ENCODE measurements around the gene TRIM43.
"Not testable (repeated sequence)": the region's sequence is repeated elsewhere in the genome, so short reads cannot be mapped to it uniquely, and the experiment has no call there.

The TRIM43 gene

GRCh38 chr2:95591701-95592100 lies at the start of gene TRIM43:
Gene TRIM43 (plus strand): TSS chr2:95592001. CDS start chr2:95594024, 2,023 bp downstream.
- DNase-seq (ENCODE audit: low read depth), result not testable (repeated sequence)

DNA sequence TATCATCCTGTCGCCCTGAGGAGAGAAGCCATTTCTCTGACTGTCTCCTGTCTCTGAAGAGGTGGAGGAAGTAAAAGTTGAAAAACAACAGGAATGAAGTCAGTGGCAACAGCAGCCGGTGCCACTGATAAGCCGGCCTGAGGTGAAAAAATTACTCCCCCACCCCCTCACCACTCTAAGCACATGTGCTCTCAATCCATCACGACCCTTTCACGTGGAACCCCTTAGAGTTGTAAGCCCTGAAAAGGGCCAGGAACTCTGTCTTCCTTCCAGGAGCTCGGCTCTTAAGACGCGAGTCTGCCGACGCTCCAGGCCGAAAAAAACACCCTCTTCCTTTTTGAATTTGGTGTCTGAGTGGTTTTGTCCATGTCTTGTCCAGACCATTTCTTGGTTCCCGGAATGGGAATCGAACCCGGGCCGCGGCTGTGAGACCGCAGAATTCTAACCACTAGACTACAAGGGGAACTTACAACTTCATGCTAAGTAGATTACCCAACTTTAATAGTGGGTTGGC lies 40.7 kb upstream of the TRIM43 start:
- DNase-seq (ENCODE audit: low read depth), result no peak

DNA sequence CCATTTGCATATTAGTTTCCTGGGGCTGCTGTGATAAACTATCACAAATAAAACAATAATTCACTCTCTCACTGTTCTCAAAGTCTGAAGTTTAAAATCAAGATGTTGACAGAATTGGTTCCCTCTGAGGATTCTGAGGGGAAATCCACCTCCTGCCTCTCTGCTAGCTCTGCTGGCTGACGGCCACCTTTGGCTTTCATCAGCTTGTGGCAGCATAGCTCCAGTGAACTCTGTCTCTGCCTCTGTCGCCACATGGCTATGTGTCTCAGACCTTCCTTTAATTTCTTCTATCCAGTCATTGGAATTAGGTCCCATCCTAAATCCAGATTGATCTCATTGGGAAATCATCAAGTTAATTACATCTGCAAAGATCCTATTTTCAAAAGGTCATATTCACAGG lies 38.9 kb upstream of the TRIM43 start:
- DNase-seq (ENCODE audit: low read depth), result no peak

GRCh38 chr2:95569170-95569569 lies 22.6 kb upstream of the TRIM43 start:
- DNase-seq (ENCODE audit: low read depth), result no peak

GRCh38 chr2:95573866-95574265 lies 17.9 kb upstream of the TRIM43 start:
- no peak for DNase-seq (ENCODE audit: low read depth)

GRCh38 chr2:95574506-95574905 lies 17.3 kb upstream of the TRIM43 start:
- DNase-seq (ENCODE audit: low read depth), result no peak

- no peak for DNase-seq (ENCODE audit: low read depth)
These were observed 15.9 kb upstream of the TRIM43 start for GRCh38 chr2:95575857-95576256.

DNA sequence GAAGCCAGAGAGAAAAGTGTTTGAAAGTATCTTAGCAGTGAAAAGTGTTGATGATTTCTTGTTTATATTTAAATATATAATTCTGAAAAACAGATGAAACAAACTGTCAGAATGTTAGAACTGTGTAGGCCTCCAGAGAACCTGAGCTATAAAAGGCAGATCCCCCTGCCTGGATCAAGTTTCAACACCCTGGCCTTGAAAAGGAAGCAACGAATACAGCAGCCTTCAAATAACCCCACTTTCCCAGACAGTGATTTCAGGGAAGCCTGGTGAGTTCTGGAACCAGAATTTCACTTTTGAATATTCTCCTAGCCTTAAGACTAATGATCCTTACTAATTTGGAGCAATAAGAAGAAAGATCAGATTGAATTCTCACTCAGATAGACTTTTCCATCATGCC lies 13.3 kb upstream of the TRIM43 start:
- no peak for DNase-seq (ENCODE audit: low read depth)

DNA sequence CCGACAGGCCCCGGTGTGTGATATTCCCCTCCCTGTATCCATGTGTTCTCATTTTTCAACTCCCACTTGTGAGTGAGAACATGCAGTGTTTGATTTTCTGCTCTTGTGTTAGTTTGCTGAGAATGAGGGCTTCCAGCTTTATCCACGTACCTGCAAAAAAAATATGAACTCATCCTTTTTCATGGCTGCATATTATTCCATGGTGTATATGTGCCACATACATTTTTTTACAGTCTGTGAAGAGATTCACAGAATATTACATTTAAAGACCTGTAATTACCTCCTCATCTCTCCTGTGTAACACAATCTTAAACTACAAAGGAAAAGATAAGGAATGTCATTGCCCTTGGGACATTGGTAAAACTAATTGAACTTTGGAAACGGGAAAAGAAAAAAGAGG lies 8.3 kb upstream of the TRIM43 start:
- not testable (repeated sequence) for DNase-seq (ENCODE audit: low read depth)

DNA sequence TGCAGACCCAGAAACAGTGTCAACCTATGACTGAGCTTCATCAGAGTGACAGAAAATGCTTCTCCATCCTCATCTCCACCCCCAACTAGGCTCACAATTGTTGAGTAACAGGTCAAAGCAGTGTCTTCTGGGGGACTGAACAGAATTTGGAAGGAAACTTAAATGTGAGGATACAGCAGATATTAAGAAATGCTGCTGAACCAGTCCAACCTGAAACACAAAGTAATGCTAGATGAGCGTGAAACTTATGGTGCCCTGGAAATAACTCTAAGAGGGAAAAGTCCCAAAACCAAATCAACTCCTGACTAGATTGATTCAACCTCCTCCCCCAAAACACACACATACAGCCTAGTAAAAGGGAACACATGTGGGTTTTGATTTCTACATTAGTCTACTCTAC lies 7.5 kb upstream of the TRIM43 start:
- DNase-seq (ENCODE audit: low read depth), result not testable (repeated sequence)

GRCh38 chr2:95589777-95590536 lies 1.8 kb upstream of the TRIM43 start:
- not testable (repeated sequence) for DNase-seq (ENCODE audit: low read depth)

DNA sequence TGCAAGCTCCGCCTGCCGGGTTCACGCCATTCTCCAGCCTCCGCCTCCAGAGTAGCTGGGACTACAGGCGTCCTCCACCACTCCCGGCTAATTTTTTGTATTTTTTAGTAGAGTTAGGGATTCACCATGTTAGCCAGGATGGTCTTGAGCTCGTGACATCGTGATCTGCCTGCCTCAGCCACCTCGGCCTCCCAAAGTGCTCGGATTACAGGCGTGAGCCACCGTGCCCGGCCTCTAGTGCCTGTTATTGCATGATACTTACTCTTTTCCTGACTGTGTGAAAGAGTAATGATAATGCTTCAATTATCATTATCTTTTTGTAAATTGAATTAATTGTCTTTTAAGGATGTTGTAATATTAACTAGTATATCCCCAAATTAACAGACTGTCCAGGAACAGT lies 1.2 kb downstream of the TRIM43 start:
- not testable (repeated sequence) for DNase-seq (ENCODE audit: low read depth)

DNA sequence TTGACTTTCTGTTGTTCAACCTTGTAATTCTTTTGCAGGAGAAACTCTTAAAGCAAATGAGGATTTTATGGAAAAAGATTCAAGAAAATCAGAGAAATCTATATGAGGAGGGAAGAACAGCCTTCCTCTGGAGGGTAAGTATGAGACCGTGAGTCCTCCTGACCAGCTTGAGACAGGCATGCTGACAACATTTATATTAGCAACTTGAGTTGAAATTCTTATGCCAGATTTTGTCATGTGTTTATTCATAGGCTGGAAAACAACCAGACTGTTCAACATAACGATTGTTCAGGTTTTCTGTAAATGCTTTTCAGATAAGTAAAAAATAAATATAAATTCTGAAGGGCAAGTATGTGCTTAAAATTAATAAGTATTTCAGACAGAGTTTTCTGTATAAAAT lies 3.2 kb downstream of the TRIM43 start:
- DNase-seq (ENCODE audit: low read depth), result not testable (repeated sequence)

GRCh38 chr2:95601301-95601700 lies 9.5 kb downstream of the TRIM43 start:
- DNase-seq (ENCODE audit: low read depth), result not testable (repeated sequence)

DNA sequence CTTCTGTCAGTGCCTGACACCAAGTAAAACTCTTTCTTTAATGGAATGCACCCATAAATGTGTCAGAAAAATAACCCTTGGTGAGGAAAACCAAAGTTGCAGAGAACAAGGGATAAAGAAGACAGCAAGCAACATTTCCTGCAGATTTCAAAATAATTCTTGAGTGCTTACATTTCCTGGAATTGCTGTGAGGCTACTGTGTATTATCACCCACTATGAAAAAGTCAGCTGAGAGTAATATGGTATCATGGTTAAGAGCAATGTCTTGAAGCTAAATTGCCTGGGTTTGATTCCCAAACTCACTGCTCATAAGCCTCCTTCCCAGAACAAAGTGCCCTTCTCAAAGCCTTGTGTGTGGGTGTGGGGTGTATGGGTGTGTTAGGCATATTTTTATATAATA lies 10.3 kb downstream of the TRIM43 start:
- not testable (repeated sequence) for DNase-seq (ENCODE audit: low read depth)

GRCh38 chr2:95608356-95608755 lies 16.6 kb downstream of the TRIM43 start:
- not testable (repeated sequence) for DNase-seq (ENCODE audit: low read depth)

DNA sequence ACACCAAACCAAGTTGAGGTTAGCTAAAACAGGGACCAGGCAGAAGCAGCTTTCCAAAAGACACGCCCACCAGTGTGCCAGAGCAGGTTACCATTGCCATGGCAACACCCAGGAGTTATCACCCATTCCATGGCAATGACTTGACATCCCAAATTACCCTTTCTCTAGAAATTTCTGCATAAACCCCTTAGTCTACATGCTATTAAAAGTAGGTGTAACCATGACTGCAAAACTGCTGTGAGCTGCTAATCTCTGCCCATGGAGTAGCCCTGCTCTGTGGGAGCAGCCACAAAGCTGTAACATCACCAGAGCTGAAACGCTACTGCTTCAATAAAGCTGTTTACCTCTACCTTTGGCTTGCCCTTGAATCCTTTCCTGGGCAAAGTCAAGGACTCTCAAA lies 18.0 kb downstream of the TRIM43 start:
- not testable (repeated sequence) for DNase-seq (ENCODE audit: low read depth)

- DNase-seq (ENCODE audit: low read depth), result not testable (repeated sequence)
These were observed 21.2 kb downstream of the TRIM43 start for GRCh38 chr2:95613048-95613447.

DNA sequence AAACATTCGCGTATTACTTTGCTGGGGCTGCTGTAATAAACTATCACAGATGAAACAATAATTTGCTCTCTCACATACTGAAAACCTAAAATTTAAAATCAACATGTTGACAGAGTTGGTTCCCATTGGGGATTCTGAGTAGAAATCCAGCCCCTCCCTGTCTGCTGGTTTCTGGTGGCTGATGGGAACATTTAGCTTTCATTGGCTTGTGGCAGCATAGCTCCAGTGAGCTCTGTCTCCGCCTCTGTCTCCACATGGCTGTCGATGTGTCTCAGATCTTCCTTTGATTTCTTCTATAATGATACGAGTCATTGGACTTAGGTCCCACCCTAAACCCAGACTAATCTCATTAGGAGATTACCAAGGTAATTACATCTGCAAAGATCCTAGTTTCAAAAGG lies 30.9 kb downstream of the TRIM43 start:
- not testable (repeated sequence) for DNase-seq (ENCODE audit: low read depth)

DNA sequence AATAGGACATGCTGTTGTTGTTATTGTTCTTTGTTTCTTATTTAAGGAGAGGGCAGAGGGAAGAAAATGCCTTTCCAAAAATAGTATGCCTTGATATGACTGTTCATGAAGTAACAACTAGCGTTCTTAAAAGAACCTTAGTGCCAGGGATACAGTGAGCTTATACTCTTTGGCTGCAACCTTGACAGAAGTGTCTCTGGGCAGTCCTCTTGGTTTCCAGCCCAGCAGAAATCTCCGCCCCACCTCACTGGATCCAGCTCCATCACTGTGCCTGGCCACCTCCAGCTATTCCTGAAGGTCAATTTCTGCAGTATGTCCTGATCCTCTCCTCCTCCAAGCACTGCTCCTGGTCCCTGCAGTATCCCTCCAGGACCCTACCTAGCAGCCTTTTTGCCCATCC lies 39.2 kb downstream of the TRIM43 start:
- DNase-seq (ENCODE audit: low read depth), result not testable (repeated sequence)

DNA sequence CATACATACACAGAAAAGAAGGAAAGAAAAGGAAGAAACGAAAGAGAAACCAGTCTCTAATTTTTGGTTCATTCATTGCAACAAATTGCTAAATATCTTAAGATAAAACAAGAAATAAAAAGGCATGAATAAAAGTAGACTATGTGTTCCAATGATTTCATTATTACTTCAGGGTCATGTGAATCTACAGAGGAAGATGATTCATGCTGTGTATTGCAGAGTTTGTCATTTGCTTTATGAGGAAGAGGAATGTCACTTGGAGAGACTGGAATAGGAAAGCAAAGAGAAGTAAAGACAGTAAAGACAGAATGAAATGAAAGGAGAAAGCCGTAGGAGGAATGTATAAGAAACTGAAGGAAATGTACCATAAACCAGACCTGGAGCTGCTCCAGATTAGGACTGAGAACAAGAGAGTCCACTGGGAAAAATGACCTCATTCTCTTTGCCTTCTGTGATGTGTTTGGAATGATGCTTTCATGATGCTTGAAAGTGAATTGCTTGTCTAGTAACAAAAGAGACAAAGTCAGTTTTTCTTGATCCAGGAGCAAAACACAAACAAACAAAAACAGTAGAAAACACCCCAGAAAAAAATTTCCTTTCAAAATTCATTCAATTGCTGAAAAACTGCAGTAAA lies 41.9 kb downstream of the TRIM43 start:
- not testable (repeated sequence) for DNase-seq (ENCODE audit: low read depth)

DNA sequence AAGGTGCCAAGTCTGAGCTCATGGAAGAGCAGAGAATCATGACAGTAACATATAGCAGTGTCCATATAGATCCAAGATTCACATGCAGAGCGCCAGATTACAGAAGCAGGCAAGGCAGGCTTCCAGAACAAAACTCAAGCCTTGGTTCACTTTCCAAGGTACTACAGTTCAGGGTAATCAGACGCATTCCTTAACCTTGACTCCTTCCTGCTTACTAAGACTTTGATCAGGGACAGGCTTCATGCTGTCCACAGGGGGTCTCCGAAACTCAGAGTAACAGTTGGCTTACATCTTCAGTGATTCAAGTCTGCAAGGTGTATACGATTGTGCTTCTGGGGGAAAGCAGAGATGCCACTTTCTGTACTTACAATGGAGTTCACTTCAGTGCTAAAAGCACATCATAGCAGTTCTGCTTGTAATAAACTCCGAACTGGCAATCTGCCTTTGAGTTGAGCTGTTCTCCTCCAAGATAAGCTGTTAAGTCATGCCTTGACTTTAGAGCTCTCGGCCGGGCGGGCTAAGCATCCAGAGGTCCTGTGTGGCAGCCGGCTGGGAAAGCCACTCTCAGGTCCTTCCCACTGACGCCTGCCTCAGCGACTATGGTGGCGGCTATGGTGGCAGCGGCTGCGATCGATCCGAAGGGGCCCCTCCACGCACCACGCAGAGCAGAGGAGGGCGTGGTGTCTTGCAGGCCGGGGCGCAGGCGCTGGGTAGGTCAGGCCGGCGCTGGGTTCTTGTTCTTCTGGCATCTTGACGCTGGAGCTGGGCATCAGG lies 48.9 kb downstream of the TRIM43 start:
- not testable (repeated sequence) for DNase-seq (ENCODE audit: low read depth)

DNA sequence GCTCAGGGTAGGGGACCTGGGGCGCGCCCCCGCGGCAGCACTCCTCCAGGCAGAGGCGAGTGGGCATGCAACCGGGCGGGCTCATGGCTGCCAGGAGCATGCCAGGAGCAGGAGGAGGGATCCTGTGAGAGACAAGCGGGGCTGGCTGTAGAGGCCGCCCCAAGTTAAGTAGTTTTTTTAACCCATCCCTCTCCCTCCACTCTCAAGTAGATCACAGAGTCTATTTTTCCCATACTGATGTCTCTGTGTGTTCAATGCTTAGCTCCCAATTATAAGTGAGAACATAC lies 49.4 kb downstream of the TRIM43 start:
- DNase-seq (ENCODE audit: low read depth), result not testable (repeated sequence)

Measured in T-helper 22 cell (primary cell).